EH (cell line): ENCODE results near the gene KLHL33.
"Not testable (repeated sequence)": the region's sequence is repeated elsewhere in the genome, so short reads cannot be mapped to it uniquely, and the experiment has no call there.

Experiments used
- DNase-seq: peaks from one replicate; pipeline ENCODE4 v3.0.0-alpha.2; 2015; ENCODE audit warnings: low read depth

Gene KLHL33

GRCh38 chr14:20435582-20436362 is at the start of gene KLHL33:
Gene KLHL33, minus strand, starts transcription at chr14:20436166. Its CDS starts 355 bp downstream, at chr14:20435811.
- no peak for DNase-seq

DNA sequence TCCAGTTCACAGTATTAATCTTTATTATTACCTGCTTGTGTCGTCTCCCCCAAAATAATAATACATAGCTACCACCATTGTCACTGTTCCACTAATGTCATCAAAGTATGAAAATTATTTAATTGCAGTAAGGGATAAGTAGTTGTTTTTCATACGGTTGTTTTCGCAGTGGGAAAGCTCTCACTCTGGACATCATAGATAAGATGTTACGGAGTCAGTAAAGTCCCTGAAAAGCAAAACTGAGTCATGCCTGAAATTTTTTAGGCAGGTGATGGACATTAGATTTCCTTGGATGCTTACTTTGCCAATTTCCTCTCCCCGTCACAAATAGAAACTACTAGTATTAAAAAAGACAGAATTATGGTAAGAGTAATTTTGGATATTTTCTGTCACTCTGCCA is 46.4 kb upstream of the KLHL33 start:
- DNase-seq, result no peak

GRCh38 chr14:20478894-20479293 is 42.9 kb upstream of the KLHL33 start:
- no peak for DNase-seq

GRCh38 chr14:20477211-20477876 is 41.4 kb upstream of the KLHL33 start:
- DNase-seq, result peak; percentile 73

- DNase-seq, result no peak
These were observed 40.8 kb upstream of the KLHL33 start for GRCh38 chr14:20476776-20477175.

DNA sequence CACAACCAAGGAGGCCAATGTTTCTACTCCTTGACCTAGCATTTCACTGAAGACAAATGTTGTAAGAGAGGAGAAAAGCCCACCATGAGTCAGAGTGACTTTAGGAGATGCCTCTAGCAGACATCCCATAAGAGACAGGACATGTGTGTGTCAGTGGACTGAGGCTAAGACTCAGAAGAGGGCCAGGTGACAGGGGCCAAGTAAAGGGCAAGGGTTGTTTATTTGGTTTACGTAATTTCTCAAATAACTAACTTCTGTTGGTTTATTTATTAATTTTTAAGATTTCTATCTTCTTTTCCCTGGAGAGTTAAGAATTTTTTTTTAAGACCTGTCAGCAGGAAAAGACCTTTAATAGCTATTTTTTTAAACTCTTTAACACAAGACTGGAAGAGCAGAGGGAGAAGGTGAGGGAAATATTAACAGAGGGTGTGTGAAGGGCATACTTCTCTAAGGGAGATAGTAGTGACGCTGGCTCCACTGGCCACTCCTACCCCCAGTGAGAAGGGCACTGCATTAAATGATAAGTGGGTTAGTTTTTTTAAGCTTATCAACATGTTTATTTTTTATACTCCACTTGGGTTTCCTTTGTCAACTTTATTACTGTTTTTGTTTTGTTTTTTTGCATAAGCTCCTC is 36.7 kb upstream of the KLHL33 start:
- no peak for DNase-seq

DNA sequence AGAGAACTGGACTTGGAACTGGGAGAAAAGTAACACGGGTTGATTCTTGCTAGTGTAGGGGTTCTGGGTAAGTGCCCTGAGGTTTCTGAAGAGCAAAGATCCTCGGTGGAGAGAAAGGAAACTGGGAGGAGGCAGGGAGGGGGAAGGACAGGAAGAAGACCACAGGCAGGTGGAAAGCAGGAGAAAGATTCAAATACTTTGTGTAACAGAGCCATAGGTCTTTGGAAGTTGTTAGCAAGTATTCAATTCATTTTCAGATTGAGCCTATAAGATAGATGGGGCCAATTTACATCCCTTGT is 34.6 kb upstream of the KLHL33 start:
- DNase-seq, result peak; percentile 14

DNA sequence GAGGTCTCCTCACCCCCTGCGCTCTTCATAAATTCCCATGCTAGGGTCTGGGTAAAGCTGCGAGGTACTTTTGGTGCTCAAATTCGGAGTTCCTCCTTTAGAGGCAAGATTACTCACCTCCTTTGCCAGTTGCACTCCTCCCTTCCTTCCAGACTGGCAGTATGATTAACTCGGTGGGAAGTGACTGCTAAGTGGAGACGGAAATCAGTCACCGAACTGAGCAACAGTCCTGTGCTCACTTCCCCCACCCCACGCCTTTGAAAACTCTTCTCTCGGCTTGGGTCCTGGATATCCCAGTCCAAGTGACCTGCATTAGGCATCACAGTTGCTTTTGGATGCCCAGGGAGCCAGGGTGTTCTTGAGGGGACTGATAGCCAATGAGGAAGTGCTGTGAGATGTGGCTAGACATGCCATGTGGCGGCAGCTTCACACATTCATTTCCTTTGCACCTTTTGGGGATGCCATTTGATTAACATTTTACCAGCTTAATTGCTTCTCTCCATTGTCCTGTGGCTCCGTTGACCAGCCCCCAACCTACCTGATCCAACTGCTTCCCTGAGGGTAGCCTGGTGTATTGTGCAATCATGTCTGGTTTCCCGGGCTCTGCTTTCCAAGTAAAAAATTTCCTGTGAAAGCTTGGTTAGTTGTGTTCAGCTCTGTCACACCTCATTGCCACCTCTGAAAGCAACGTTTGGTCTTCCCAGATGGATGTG is 34.1 kb upstream of the KLHL33 start:
- peak; percentile 71 for DNase-seq

DNA sequence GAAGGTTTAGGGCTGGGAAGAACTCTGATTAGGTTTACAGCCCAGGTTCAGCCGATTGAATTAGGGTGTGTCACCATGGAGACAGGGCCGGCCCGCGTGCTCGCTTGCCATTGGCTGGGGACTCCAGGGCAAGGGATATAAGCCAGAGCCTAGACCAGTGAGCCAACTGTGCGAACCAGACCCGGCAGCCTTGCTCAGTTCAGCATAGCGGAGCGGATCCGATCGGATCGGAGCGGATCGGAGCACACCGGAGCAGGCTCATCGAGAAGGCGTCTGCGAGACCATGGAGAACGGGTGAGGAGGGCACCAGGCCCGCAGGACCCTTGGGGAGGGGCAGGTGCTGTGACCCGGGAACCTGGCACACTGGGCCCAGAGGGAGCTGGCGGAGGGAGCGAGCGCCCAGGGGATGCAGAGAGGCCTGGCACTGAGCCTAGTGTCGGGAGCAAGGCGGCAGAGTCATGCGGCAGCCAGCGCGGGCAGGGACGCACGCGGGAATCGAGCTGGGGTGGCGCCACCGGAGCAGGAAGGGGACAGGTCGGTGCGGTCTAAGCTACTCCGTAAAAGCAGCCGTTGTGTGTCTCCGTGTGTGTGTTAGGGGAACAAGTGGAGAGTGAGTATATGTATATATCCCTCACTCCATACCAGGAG is 33.4 kb upstream of the KLHL33 start, which contains the start of gene PNP:
PNP (plus strand) TSS at position 165 of the 648 bp plus-strand sequence; CDS start at position 284, 119 bp downstream.
- DNase-seq, result peak; percentile 87

DNA sequence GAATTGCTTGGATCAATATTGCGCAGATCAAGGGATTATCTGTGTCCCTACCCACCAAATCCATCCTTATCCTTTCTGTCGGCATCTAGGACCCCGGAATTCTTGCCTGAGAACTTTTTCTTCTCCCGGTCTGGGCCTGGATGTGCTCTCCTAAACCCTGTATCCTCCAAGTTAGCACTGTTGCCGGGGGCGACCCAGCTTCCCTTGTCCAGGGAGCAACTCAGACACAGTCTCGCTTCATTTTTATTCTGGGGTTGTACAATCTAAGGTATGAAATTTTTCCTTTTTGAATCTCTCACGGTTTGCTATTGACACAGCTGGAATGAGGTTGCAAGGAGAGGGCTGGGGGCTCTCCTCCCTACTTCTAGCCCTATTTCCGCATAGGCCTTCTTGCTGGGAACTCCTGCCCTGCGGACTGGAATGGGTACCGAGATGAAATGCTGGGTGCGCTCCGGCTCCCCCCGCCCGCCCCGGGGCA is 32.8 kb upstream of the KLHL33 start:
- peak; percentile 15 for DNase-seq

- peak; percentile 100 for DNase-seq
These were observed 25.5 kb upstream of the KLHL33 start, which contains the start of gene PIP4P1 for GRCh38 chr14:20461225-20462141. Gene PIP4P1, minus strand, starts transcription at chr14:20461434. Its CDS starts 109 bp downstream, at chr14:20461325.

- DNase-seq, result no peak
These were observed 24.7 kb upstream of the KLHL33 start for GRCh38 chr14:20460458-20461224.

GRCh38 chr14:20458031-20458789 is 22.2 kb upstream of the KLHL33 start:
- no peak for DNase-seq

- DNase-seq, result no peak
These were observed 21.0 kb upstream of the KLHL33 start for GRCh38 chr14:20456971-20457370.

DNA sequence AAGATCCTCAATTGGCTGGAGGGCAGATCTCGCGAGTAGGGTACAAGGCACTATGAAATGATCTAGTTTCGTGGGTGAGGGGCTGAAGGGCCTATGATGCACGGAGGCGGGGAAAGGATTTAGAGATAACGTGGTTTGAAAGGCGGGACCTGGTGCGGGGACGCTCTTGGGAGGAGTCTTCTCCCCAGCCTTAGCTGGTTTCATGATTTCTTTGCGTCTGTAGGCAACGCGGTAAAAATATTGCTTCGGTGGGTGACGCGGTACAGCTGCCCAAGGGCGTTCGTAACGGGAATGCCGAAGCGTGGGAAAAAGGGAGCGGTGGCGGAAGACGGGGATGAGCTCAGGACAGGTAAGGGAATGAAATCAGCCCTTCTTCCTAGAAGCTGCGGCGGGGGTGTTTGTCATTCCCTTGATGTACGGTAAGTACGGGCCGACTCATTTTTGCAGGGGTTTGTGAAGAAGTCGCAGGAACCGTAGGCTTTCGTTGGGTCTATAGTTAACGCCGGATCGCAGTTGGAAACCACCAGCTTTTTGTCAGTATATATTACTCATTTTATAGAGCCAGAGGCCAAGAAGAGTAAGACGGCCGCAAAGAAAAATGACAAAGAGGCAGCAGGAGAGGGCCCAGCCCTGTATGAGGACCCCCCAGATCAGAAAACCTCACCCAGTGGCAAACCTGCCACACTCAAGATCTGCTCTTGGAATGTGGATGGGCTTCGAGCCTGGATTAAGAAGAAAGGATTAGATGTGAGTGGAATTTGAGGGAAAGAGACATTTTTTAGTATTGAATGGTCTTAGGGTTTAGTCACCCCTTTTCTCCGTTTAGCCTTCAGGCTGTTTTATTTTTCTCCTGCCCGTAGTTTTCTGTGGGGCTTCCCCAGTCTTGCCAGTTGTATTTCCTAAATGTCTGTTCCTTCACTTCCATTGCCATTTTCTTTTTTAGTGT is 19.7 kb upstream of the KLHL33 start:
- DNase-seq, result peak; percentile 89

DNA sequence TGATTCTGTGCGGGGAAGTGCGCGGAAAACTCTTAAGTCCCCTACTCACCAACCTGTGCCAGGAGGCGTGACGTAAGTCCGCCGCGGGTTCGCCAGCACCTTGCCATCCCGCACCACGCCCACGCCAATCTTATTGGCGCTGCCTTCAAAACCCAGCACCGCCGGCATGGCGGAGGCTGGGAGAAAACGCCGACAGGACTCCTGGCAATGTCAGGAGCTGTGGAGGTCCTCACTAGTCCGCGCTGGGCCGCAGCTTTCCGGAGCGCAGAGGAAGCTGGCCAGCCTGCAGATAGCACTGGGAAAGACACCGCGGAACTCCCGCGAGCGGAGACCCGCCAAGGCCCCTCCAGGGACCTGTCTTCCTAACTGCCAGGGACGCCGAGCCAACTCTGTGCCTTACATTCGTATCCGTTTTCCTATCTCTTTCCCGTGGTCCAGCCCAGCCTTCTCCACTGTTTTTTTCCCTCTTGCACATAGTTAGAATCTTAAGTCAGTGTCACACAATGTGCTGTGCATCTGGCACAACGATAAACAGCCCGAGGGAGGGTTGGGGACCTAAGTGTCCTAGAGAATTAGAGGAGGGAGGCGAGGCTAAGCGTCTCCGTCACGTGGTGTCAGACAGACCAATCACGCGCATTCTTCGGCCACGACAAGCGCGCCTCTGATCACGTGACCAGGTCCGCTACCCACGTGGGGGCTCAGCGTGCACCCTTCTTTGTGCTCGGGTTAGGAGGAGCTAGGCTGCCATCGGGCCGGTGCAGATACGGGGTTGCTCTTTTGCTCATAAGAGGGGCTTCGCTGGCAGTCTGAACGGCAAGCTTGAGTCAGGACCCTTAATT is 18.8 kb upstream of the KLHL33 start, which contains the start of the genes APEX1 and OSGEP:
APEX1 (plus strand) TSS at position 711 of the 839 bp plus-strand sequence. CDS start 420 bp downstream, outside the sequence.
OSGEP (minus strand) TSS at position 297 of the 839 bp plus-strand sequence; CDS start at position 168, 129 bp downstream.
- DNase-seq, result peak; percentile 99

- not testable (repeated sequence) for DNase-seq
These were observed 16.9 kb upstream of the KLHL33 start for GRCh38 chr14:20452831-20453230.
